ENCODE data around the gene PIP4K2C. TPM values are rescaled to one million over a fixed set of nuclear protein-coding genes. Genes with fewer than 3 reads are reported as not detected.
"Not testable (repeated sequence)": the region's sequence is repeated elsewhere in the genome, so short reads cannot be mapped to it uniquely, and the experiment has no call there.

The PIP4K2C gene
- total RNA-seq, 1 donor from 2014 or later, result 28.6 TPM

DNA sequence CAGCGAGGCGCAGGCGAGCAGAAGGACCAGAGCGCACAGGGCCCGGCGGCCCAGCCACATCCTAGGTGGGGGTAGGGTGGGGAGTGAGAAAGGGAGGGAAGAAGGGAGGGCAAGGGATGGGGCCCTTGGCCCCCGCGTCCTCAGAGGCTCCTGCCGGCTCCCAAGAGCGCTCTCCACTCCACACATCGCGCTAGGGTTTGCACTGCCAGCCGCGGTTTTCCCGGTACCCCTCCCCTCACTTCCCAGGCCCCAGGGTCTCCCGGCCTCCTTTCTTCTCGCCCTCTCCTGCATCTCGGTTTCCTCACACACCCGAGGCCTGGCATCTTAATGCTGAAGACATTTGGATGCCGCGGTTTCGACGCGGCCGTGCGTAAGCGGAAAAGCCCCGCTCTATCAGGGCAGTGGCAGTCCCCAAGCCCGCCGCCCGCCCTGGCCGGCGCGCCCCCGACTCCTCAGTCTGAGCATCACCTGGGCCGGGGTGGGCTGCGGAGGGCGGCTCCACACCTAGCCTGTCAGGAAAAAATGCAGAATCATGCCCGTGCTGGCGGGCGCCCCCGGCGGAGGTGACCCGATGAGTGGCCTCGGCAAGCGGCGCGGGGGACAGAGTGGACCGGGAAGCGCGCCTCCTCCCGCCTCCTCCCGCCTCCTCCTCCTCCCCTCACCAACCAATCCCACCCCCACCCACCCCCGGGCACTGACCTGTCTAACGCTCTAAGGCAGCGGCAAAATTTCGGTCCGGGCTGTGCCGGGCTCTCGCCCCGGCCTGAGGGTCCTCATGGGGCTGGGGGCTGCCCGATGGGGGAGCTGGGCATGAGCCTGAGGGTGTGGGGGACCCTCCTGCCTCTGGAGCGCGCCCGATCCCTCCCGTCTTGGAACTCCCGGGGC lies 41.3 kb downstream of the PIP4K2C start:
- no peak for DNase-seq
- no peaks in the 10 kb centered on the region for H3K9me3 ChIP-seq
- H3K4me1 ChIP-seq, result peaks cover 27% of the 10 kb centered on the region
- peak overlapping the region; percentile 65 for H3K4me3 ChIP-seq
- ATAC-seq, result peak; percentile 40 to 42
- H3K27ac ChIP-seq, result no peak overlapping the region
- no peaks in the 10 kb centered on the region for H3K36me3 ChIP-seq
- TF ChIP-seq, protein P1, sequence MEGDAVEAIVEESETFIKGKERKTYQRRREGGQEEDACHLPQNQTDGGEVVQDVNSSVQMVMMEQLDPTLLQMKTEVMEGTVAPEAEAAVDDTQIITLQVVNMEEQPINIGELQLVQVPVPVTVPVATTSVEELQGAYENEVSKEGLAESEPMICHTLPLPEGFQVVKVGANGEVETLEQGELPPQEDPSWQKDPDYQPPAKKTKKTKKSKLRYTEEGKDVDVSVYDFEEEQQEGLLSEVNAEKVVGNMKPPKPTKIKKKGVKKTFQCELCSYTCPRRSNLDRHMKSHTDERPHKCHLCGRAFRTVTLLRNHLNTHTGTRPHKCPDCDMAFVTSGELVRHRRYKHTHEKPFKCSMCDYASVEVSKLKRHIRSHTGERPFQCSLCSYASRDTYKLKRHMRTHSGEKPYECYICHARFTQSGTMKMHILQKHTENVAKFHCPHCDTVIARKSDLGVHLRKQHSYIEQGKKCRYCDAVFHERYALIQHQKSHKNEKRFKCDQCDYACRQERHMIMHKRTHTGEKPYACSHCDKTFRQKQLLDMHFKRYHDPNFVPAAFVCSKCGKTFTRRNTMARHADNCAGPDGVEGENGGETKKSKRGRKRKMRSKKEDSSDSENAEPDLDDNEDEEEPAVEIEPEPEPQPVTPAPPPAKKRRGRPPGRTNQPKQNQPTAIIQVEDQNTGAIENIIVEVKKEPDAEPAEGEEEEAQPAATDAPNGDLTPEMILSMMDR (IDR thresholded peaks at IDR 0.05), result no peak
- intact Hi-C loops (cut with DNase I), result loop anchor here (10.0 kb wide), 1 partner anchor 48 kb away; no protein-coding TSS in a partner anchor
- H3K27me3 ChIP-seq (ENCODE audit: low read depth), result peaks cover 66% of the 10 kb centered on the region

DNA sequence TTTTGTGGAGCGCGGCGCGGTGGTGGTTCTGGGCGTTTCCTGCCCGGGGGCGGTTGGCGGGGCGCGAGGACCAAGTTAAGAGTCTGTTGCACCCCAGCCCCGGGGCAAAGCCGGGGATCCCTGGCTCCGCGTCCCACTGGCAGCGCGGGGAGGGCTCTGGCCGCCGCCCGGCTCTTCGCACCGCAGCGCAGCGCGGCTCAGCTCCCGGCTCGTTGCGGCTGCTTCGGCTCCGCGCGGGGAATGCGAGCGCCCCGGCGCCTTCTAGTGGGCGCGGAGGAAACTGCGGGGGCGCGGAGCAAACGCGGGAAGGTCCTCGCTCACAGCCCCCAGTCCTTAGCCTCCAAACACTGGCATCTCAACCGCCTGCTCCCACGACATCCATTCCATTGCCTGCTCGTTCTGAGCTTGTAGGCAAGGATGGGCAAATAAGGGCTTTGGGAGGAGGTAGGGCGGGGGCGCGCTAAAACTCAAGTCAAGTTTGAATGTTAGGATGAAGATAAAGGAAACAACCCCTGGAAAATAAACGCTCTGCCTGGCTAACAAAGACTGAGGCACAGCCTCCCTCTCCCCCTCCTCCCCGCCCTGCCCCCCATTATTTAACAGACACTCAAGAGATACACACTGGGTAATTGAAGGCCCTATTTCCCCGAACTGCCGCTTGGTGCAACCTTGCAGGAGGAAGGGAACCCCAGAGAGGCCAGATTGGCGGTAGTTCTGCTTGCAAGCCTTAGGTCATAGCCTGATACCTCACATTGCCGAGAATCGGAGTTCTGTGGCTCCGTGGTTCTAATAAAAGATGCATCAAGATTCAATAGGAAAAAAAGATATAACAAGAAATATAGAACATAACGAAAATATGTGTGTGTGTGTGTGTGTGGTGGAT lies 42.2 kb downstream of the PIP4K2C start, which contains the start of gene B4GALNT1:
B4GALNT1 (minus strand) TSS at position 244 of the 883 bp plus-strand sequence. CDS start 1,069 bp downstream, outside the sequence.
- Histone ChIP-seq H3K36me3 (no peaks in the 10 kb centered on the region), H3K4me1 (peaks cover 18% of the 10 kb centered on the region), H3K27ac (no peak within 1 kb of the TSS), H3K27me3 (ENCODE audit: low read depth) (peaks cover 57% of the 10 kb centered on the region), H3K9me3 (no peaks in the 10 kb centered on the region), H3K4me3 (peak within 1 kb of the TSS; percentile 65)
- ATAC-seq (peak; percentile 92 to 96), DNase-seq (peak; percentile 71)
- TF ChIP-seq, protein P1 (IDR thresholded peaks at IDR 0.05), result peak; percentile 94
- intact Hi-C loops (cut with DNase I), result loop anchor here (10.0 kb wide), 1 partner anchor 48 kb away; no protein-coding TSS in a partner anchor

DNA sequence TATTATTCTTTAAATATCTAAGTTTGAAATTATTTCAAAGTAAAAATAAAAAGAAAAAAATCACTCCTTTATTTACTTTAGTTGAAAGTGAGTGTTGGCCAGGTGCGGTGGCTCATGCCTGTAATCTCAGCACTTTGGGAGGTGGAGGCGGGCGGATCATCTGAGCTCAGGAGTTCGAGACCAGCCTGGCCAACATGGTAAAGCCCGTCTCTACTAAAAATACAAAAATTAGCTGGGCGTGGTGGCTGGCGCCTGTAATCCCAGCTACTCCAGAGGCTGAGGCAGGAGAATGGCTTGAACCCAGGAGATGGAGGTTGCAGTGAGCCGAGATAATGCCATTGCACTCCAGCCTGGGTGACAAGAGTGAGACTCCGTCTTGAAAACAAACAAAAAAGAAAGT lies 45.7 kb downstream of the PIP4K2C start:
- intact Hi-C loops (cut with DNase I), result loop anchor here (10.0 kb wide), 1 partner anchor 52 kb away; no protein-coding TSS in a partner anchor
- not testable (repeated sequence) for H3K4me3 ChIP-seq, ATAC-seq, H3K27ac ChIP-seq, DNase-seq, H3K9me3 ChIP-seq, H3K36me3 ChIP-seq
- Histone ChIP-seq H3K27me3 (ENCODE audit: low read depth) (peaks cover 24% of the 10 kb centered on the region), H3K4me1 (peaks cover 16% of the 10 kb centered on the region)

DNA sequence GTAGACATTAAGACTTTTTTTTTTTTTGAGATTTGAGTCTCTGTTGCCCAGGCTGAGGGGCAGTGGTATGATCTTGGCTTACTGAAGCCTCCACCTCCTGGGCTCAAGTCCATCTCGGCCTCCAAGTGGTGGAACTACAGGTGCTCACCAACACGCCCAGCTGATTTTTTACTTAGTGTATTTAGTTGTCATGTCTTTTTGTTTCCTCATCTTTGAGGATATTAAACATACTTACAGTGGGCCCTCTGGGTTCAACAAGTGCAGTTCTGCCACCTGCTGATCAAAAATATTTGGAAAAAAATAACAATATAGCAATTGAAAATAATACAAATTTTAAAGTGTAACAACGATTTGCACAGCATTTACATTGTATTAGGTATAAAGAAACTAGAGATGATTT lies 46.4 kb downstream of the PIP4K2C start:
- TF ChIP-seq, protein P1 (IDR thresholded peaks at IDR 0.05), result no peak
- DNase-seq (no peak), ATAC-seq (no peak)
- Histone ChIP-seq H3K36me3 (no peaks in the 10 kb centered on the region), H3K27ac (no peak overlapping the region), H3K4me3 (no peak overlapping the region), H3K27me3 (ENCODE audit: low read depth) (peaks cover 20% of the 10 kb centered on the region), H3K4me1 (peaks cover 12% of the 10 kb centered on the region), H3K9me3 (no peaks in the 10 kb centered on the region)
- intact Hi-C loops (cut with DNase I), result loop anchor here (10.0 kb wide), 1 partner anchor 53 kb away; no protein-coding TSS in a partner anchor

DNA sequence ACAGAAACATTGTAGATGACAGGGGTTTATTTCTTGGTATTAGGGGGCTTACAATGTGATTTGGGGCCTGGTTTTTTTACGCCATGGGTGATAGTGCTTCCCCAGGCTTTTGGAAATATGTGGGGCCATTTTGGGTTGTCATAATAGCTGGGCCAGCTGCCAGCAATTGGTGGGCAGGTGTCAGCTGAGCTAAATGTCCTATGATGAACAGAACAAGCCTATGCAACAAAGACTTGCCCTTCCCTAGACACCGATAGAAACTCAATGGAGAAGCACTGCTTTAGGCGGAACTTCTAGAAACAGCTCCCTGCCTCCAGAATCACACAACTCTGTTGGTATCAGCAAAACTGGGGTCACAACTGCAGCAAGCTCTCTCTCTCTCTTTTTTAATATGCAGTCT lies 47.1 kb downstream of the PIP4K2C start:
- TF ChIP-seq, protein P1 (IDR thresholded peaks at IDR 0.05), result no peak
- Histone ChIP-seq H3K36me3 (no peaks in the 10 kb centered on the region), H3K4me3 (no peak overlapping the region), H3K4me1 (peaks cover 5% of the 10 kb centered on the region), H3K9me3 (no peaks in the 10 kb centered on the region), H3K27me3 (ENCODE audit: low read depth) (peaks cover 17% of the 10 kb centered on the region), H3K27ac (no peak overlapping the region)
- ATAC-seq, result no peak
- DNase-seq, result no peak
- intact Hi-C loops (cut with DNase I), result loop anchor here (10.0 kb wide), 1 partner anchor 53 kb away; no protein-coding TSS in a partner anchor

Measured in lower lobe of right lung (tissue), 2 donors.